GM19372 (cell line): Measurements from ENCODE around the gene PDCD4.

Experiments
- ATAC-seq: cut with Tn5 transposase; IDR thresholded peaks from one replicate; pipeline ENCODE4 v1.9.1; 2021; ENCODE audit warnings: mild to moderate bottlenecking, low read depth, moderate library complexity; ENCODE audit not compliant: unreplicated experiment

PDCD4 gene

GRCh38 chr10:110871298-110872084 lies at the start of gene PDCD4:
TSS of gene PDCD4 (plus strand) at chr10:110871928. CDS start at chr10:110876028, 4,100 bp downstream.
- ATAC-seq, result peak; percentile 74

GRCh38 chr10:110822035-110822711 lies 49.6 kb upstream of the PDCD4 start:
- no peak for ATAC-seq

GRCh38 chr10:110822712-110823311 lies 48.9 kb upstream of the PDCD4 start:
- no peak for ATAC-seq

DNA sequence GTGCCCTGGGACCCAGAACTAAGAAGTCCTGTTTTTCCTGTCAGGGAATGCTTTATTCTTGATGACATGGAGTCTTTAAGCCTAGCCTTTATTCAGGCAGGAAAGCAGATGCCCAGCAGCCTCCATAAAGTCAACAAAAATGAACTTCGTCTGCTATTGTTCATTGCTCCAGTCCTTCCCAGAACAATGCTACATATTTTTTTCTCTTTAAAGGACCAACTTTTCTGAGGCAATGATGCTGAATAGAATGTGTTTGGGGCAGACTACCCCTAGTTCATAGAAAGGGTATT lies 47.6 kb upstream of the PDCD4 start:
- ATAC-seq, result no peak

GRCh38 chr10:110824660-110825059 lies 47.1 kb upstream of the PDCD4 start:
- ATAC-seq, result no peak

- ATAC-seq, result no peak
These were observed 46.2 kb upstream of the PDCD4 start for GRCh38 chr10:110825508-110825907.

DNA sequence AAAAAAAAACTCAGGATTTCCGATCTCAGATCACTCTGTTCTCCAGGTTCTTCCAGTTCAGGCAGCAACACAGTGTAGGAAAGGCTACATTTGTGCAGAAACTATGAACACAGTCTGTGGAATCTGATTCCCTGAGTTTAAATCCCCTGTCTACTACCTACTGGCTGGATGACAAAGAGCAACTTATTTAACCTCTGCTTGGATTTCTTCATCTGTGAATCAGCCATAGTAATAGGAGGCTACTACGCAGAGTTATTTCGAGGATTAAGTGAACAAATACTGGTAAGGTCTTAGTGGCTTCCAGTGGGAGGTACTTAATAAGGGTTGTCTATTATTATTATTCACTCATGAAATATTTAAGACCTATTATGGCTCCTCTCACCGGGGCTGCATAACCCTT lies 44.3 kb upstream of the PDCD4 start:
- ATAC-seq, result no peak

- no peak for ATAC-seq
These were observed 43.9 kb upstream of the PDCD4 start for GRCh38 chr10:110827875-110828274.

DNA sequence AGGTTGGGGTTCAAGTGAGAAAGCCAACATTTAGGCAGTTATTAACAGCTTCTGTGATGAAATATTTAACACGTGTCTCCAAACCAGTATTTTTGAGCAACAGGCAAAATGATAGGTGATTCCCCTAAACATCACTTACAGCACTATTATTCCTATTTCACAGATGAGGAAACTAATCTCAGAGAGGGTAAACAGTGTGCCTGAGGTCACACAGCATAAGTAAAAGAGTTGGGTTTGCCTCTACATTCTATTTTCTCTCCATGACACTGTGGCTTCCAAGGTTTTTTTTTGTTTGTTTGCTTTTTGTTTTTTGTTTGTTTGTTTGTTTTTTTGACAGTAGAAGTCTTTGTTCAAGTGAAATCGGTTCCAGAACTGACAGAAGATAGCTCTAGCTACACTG lies 43.2 kb upstream of the PDCD4 start:
- no peak for ATAC-seq

DNA sequence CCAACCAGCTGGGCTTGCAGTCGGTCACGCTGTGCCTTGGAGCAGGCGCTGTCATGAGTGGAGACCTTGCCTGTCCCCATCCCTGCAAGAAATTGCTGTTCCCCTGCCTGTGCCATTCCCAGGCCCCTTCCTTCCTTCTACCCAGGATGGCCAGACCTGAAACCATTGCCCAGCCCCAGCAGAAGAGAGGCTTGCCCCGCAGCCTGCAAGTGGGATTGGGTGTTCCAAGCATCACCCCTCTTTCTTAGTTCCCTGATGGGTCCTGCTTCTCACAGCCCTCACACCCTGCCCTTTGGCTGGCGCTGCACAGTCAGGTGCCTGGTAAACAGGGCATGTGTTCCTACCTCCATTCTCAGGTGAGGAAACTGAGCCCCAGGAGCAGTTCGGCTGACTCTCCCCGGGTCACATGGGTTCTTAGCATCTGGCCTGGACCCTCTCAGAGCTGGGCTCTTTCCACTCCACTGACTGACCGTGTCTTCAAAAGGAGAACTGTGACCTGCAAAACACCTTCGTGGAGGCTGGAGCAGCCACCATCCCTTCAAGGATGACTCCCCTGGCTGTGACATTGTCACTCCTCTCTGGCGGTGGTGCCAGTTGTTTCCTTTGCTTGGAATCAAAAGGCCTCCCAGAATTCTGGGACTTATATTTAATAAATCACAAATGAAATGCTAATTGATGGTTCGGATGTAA lies 41.9 kb upstream of the PDCD4 start:
- no peak for ATAC-seq

DNA sequence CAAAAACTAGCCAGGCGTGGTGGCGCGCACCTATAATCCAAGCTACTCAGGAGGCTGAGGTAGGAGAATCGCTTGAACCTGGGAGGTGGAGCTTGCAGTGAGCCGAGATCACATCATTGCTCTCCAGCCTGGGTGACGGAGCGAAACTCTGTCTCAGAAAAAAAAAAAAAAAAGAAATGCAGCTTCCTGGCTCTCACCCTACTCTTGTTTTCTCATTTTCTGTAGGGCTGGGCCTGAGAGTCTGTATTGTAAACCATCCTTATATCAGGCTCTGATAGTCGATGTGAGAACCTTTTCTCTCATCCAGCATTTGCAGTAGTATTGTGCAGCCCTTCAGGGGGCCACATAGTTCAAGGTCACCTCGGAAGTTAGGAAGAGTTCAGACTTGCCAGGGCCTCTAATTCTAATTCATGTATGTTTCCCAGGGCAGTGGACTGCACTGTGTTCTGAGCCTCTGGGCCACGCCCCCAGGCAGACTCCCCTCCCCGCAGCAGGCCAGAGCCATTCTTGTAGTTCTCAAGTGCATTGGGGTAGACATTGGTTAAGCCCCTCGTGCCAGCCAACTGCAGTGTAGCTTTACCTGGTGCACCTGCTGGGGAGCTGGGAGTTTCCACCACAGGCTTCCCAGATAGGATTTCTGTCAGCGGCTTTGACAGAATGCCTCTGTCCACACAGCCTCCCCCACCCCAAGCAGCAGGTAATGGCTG lies 38.3 kb upstream of the PDCD4 start:
- no peak for ATAC-seq

- ATAC-seq, result no peak
These were observed 37.6 kb upstream of the PDCD4 start for GRCh38 chr10:110833941-110834628.

DNA sequence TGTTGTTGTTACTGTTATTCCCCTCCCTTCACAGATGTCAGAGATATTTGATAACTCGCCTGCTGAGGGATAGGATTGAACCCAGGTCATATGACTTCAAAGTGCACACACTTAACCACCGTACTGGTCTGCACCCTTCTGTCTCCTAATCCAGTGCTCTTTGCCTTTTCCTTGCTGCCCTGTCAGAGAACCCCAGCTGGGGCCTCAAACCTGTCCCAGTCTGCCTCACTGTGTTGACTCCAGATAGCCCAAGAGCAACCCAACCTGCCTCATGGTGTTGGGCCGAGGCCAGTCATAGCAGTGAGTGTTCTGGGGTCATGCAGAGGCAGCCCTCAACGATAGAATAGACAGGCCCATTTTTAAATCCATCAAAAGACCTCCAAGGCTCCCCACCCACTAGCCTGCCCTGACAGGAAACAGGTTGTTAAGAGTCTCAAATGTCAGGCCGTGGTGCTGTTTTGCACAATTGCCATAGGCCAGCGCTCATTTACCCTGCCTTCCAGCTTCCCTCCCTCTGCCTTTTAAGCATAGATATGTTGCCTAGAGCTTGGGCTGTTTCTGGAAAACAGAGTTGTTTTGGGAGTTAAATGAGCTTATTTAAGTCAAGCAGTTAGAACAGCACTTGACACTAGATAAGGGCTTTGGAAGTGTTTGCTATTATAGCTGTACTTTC lies 37.0 kb upstream of the PDCD4 start:
- no peak for ATAC-seq

DNA sequence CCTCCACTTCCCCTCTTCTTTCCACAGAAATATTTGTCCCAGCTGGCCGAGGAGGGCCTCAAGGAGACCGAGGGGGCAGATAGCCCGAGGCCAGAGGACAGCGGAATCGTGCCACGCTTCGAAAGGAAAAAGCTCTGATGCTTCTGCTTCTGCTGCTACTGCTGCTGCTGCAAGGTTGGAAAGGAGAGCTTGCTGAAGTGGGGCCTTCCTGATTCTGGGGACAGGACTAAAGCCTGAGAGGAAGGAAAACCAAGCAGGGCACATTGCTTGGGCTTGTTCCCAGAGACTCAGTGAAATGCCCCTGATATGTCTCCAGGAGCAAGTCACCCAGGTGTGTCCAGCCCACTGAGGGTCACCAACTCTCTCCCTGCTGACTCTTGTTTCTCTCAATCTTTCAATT lies 35.9 kb upstream of the PDCD4 start:
- ATAC-seq, result no peak

GRCh38 chr10:110836706-110837105 lies 35.0 kb upstream of the PDCD4 start:
- no peak for ATAC-seq

- no peak for ATAC-seq
These were observed 34.1 kb upstream of the PDCD4 start for GRCh38 chr10:110837418-110838171.

GRCh38 chr10:110840225-110840922 lies 31.4 kb upstream of the PDCD4 start:
- ATAC-seq, result no peak

- ATAC-seq, result no peak
These were observed 30.8 kb upstream of the PDCD4 start for GRCh38 chr10:110840923-110841428.
